Measurements from ENCODE around the gene STBD1.

- TF ChIP-seq TAF1 (IDR thresholded peaks at IDR 0.05; ENCODE audit: borderline replicate concordance, low read depth, low read length) (no peak), POLR2A (IDR thresholded peaks at IDR 0.05; ENCODE audit: low read depth, low read length) (no peak)
These were observed 15.7 kb downstream of the STBD1 start for GRCh38 chr4:76322236-76322635.

Measured in GM12892 (cell line).